Pancreas (tissue), 10 donors: ENCODE data around the gene LGALS7. TPM values are rescaled to one million over a fixed set of nuclear protein-coding genes. Genes with fewer than 3 reads are reported as not detected.
A peak's percentile ranks its signal among the peaks of the same experiment; 100 is the strongest.

ENCODE experiments used
- ATAC-seq, 4 donors: fragments of 200-7000 bp; cut with Tn5 transposase; one replicate each; pipeline versions ENCODE4 v1.8.0 to v1.9.1; 2020; ENCODE audit warnings: mild to moderate bottlenecking in 4 of 4, moderate library complexity in 4 of 4
- DNase-seq, 6 donors: peaks; one replicate each; pipeline ENCODE4 v3.0.0-alpha.2; 2020
- FAIRE-seq: peaks from 2 replicates; lab custom pipeline; 2012; peaks lifted over from hg19 to GRCh38; lab: Jason Lieb, UNC
- H3K27ac ChIP-seq, 4 donors: fragments of 200-600 bp; sonication (generic); 1 replicate in 3 of 4; 2 replicates in 1 of 4; pipeline versions ENCODE4 v1.5.0 to v1.8.0; 2020
- H3K27me3 ChIP-seq, 4 donors: fragments of 200-600 bp; one replicate each; pipeline ENCODE4 v1.8.0; 2021
- H3K36me3 ChIP-seq, 3 donors: fragments of 200-600 bp; sonication (generic) in 1 of 3; one replicate each; pipeline versions ENCODE4 v1.5.0 to v1.8.0; 2020 to 2021
- H3K4me1 ChIP-seq, 3 donors: fragments of 200-600 bp; one replicate each; pipeline ENCODE4 v1.8.0; 2021
- H3K4me3 ChIP-seq, 4 donors: fragments of 200-600 bp; sonication (generic) in 2 of 4; one replicate each; pipeline versions ENCODE4 v1.5.0 to v1.8.0; 2020 to 2021
- H3K9me3 ChIP-seq, 4 donors: fragments of 200-600 bp; one replicate each; pipeline ENCODE4 v1.8.0; 2021
- CTCF ChIP-seq, 4 donors: fragments of 200-600 bp; sonication (generic) in 3 of 4; IDR thresholded peaks; one replicate each; pipeline versions ENCODE4 v1.5.0 to v1.8.0; 2021; ENCODE audit warnings: antibody characterized with exemption in 4 of 4
- WGBS, 2 donors: extraction: QIAGEN DNeasy Blood & Tissue Kit; methylation state at CpG; one replicate each; pipeline ENCODE4 v1.1.7; 2013; 5-methylcytosine and 5-hydroxymethylcytosine counted together
- intact Hi-C, 3 donors: fragments of 100-400 bp; cut with DNase I; formaldehyde crosslinking; loops; one replicate each; pipeline versions ENCODE4 v1.11.1 to v1.14.2; 2022
- polyA plus RNA-seq, 2 donors: library from polyadenylated mRNA; stranded (reverse); fragments of 200-250 nt; gene quantifications; one replicate each; pipeline ENCODE4 v1.2.3, GENCODE V29; 2013
- total RNA-seq, 6 donors: library from RNA; stranded (reverse); fragmentation: NEBNext Ultra II Directional in 4 of 6; extraction: Animal tissue kit (Norgen Biotek cat#: 25700) in 4 of 6; gene quantifications; one replicate each; pipeline versions ENCODE4 v1.2.1 to v1.2.4, GENCODE V29; 2021 to 2023
- donor health status: healthy with polysubstance abuse.
- donor health status: DM: no; HTN: no; CAD: no; lungs with moderate emphysema.
- donor health status: DM: no; HTN: no; CAD: no.
- donor health status: control.
- donor health status: control.
- donor health status: Bipolar disorder and iron deficiency.
- donor health status: DM: yes; HTN: yes; CAD: no.
- donor health status: DM: no; HTN: no; CAD: no.
- donor health status: DM: no; HTN: no; CAD: no.
- donor health status: DM: yes; HTN: yes; CAD: no.

The LGALS7 gene
- total and polyA plus RNA-seq, 8 donors, result not detected

- intact Hi-C loops, result no loop called here
- TF ChIP-seq CTCF (IDR thresholded peaks at IDR 0.05), result no peak
- WGBS, 2 donors, result 93 to 96% methylated on average over 41 to 42 of the region's 42 CpGs
- DNase-seq, result peak in 2 of 6 donors; percentile 46 to 58
- Histone ChIP-seq H3K9me3 (no peaks in the 10 kb centered on the region), H3K4me1 (no peaks in the 10 kb centered on the region), H3K4me3 (no peak overlapping the region), H3K36me3 (peaks cover 9 to 92% (median 59%) of the 10 kb centered on the region in 3 donors), H3K27ac (no peak overlapping the region), H3K27me3 (no peaks in the 10 kb centered on the region)
- no peak for ATAC-seq
- FAIRE-seq, result no peak
Observed at GRCh38 chr19:38723990-38724854, 49.1 kb downstream of the LGALS7 start.

GRCh38 chr19:38723606-38723965, 49.7 kb downstream of the LGALS7 start:
- Histone ChIP-seq H3K4me1 (no peaks in the 10 kb centered on the region), H3K36me3 (peaks cover 9 to 86% (median 59%) of the 10 kb centered on the region in 3 donors), H3K4me3 (no peak overlapping the region), H3K27me3 (no peaks in the 10 kb centered on the region), H3K9me3 (no peaks in the 10 kb centered on the region), H3K27ac (no peak overlapping the region)
- DNase-seq (peak in 1 of 6 donors; percentile 30), FAIRE-seq (no peak), ATAC-seq (no peak)
- WGBS, 2 donors, result 73 to 82% methylated on average over 11 of the region's 11 CpGs
- no peak for TF ChIP-seq CTCF (IDR thresholded peaks at IDR 0.05)
- intact Hi-C loops, result no loop called here

- DNase-seq (no peak), ATAC-seq (no peak), FAIRE-seq (no peak)
- Histone ChIP-seq H3K4me3 (no peak overlapping the region), H3K4me1 (no peaks in the 10 kb centered on the region), H3K27ac (peak overlapping the region in 3 of 4 donors; percentile 55 to 70 (median 63)), H3K36me3 (peaks cover 9 to 85% (median 61%) of the 10 kb centered on the region in 3 donors), H3K9me3 (no peaks in the 10 kb centered on the region), H3K27me3 (no peaks in the 10 kb centered on the region)
- WGBS, 2 donors, result 91 to 93% methylated on average over 10 of the region's 10 CpGs
- no peak for TF ChIP-seq CTCF (IDR thresholded peaks at IDR 0.05)
- intact Hi-C loops, result no loop called here
Observed at GRCh38 chr19:38722947-38723605, 50.2 kb downstream of the LGALS7 start.

DNA sequence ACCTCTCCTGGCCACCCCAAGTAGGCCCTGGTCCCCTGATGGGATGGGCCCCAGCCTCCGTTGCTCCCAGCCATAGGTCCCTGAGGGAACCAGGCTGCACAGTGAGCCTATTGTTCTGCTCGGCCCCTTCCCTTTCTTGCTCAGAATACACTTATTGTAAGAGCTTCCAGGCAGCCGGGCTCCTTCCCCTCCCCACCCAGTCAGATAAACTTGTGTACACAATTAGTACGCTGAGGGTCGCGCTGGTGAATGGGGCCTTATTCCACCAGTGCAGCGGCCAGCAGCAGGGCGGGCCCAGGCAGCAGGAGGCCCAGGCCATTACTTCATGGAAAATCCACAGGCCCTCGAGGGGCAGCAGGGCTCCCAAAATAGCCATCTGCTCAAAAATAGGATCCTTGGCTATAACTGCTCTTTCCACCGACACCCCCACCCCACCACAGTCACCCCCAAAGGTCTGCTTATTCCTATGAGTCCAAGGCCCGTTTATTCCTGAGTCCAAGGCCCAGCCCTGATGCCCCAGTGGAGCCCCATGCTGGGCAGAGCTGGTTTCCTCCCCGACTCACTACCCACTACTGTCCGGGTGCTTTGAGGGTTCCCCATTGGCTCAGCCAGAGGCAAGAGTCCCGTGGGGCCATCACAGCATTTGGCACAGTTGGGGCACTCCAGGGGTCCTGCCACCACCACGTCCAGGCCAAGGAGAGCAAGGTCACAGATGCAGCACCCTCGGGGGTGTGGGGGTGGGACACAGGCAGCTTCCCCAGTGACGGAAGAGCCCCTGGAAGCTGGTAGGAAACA, 51.1 kb downstream of the LGALS7 start:
- WGBS, 2 donors, result 53 to 55% methylated on average over 17 of the region's 17 CpGs
- Histone ChIP-seq H3K4me1 (no peaks in the 10 kb centered on the region), H3K4me3 (no peak overlapping the region), H3K27ac (peak overlapping the region; percentile 24 to 70 (median 59)), H3K27me3 (no peaks in the 10 kb centered on the region), H3K36me3 (peaks cover 9 to 85% (median 69%) of the 10 kb centered on the region in 3 donors), H3K9me3 (no peaks in the 10 kb centered on the region)
- peak in 1 of 6 donors; percentile 29 for DNase-seq
- FAIRE-seq, result no peak
- TF ChIP-seq CTCF (IDR thresholded peaks at IDR 0.05), result no peak
- intact Hi-C loops, result no loop called here
- ATAC-seq, result peak in 2 of 4 donors; percentile 39
